ENCODE data around the gene ZMAT1.

GRCh38 chrX:101931488-101932248, at the start of gene ZMAT1:
- TF ChIP-seq, protein P1, sequence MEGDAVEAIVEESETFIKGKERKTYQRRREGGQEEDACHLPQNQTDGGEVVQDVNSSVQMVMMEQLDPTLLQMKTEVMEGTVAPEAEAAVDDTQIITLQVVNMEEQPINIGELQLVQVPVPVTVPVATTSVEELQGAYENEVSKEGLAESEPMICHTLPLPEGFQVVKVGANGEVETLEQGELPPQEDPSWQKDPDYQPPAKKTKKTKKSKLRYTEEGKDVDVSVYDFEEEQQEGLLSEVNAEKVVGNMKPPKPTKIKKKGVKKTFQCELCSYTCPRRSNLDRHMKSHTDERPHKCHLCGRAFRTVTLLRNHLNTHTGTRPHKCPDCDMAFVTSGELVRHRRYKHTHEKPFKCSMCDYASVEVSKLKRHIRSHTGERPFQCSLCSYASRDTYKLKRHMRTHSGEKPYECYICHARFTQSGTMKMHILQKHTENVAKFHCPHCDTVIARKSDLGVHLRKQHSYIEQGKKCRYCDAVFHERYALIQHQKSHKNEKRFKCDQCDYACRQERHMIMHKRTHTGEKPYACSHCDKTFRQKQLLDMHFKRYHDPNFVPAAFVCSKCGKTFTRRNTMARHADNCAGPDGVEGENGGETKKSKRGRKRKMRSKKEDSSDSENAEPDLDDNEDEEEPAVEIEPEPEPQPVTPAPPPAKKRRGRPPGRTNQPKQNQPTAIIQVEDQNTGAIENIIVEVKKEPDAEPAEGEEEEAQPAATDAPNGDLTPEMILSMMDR (IDR thresholded peaks at IDR 0.05): peak in 2 of 4 experiments; percentile 14 to 36
- TF ChIP-seq POLR2A (IDR thresholded peaks at IDR 0.05) (peak; percentile 93 to 95), EP300 (IDR thresholded peaks at IDR 0.05) (no peak)
